Lower leg skin (tissue), 4 donors: ENCODE measurements around the gene SLC7A7. TPM values are rescaled to one million over a fixed set of nuclear protein-coding genes. Genes with fewer than 3 reads are reported as not detected.
A peak's percentile ranks its signal among the peaks of the same experiment; 100 is the strongest.

Source experiments
- DNase-seq, 2 donors: peaks; one replicate each; pipeline ENCODE4 v3.0.0-alpha.2; 2019; ENCODE audit warnings: low spot score in 2 of 2
- H3K4me3 ChIP-seq: fragments of 200-600 bp; sonication (generic); 2 replicates; pipeline ENCODE4 v1.5.1; 2017; ENCODE audit warnings: mild to moderate bottlenecking, low read depth; ENCODE audit not compliant: poor library complexity, severe bottlenecking
- CTCF ChIP-seq, 3 donors: fragments of 450-650 bp; IDR thresholded peaks; one replicate each; pipeline ENCODE4 v1.5.1; 2016; ENCODE audit warnings: antibody characterized with exemption in 3 of 3, mild to moderate bottlenecking in 3 of 3, moderate library complexity in 2 of 3
- POLR2A ChIP-seq, 2 donors: fragments of 450-650 bp; IDR thresholded peaks; one replicate each; pipeline ENCODE4 v1.6.1; 2016 to 2017; ENCODE audit warnings: antibody characterized with exemption in 2 of 2, mild to moderate bottlenecking in 1 of 2, moderate library complexity in 1 of 2
- WGBS, 2 donors: methylation state at CpG; one replicate each; pipeline ENCODE4 v1.1.5; 2018; 5-methylcytosine and 5-hydroxymethylcytosine counted together
- intact Hi-C: fragments of 100-400 bp; cut with DNase I; formaldehyde crosslinking; loops from one replicate; pipeline ENCODE4 v1.15.0; 2023; ENCODE audit warnings: low total_unique reads
- total RNA-seq, 4 donors: library from RNA; depleted of rRNA; stranded (reverse); fragments of >200 nt; gene quantifications; one replicate each; pipeline ENCODE4 v1.1.0, GENCODE V29; 2016

Gene SLC7A7
- total RNA-seq, 4 donors from 2014 or later = 1.1 to 12.8 (median 6.5) TPM

- WGBS, 2 donors = 86 to 87% methylated on average over 22 of the region's 22 CpGs
- no peak overlapping the region for H3K4me3 ChIP-seq
- DNase-seq = peak in 1 of 2 donors; percentile 80
- intact Hi-C loops = no loop called here
- no peak for TF ChIP-seq CTCF (IDR thresholded peaks at IDR 0.05)
- no peak for TF ChIP-seq POLR2A (IDR thresholded peaks at IDR 0.05)
These were observed 29.2 kb upstream of the SLC7A7 start for GRCh38 chr14:22844221-22845102.

- DNase-seq = peak in 1 of 2 donors; percentile 79
- 82 to 83% methylated on average over 21 of the region's 21 CpGs for WGBS, 2 donors
- no peak overlapping the region for H3K4me3 ChIP-seq
- intact Hi-C loops = no loop called here
- TF ChIP-seq CTCF (IDR thresholded peaks at IDR 0.05) = no peak
These were observed 28.1 kb upstream of the SLC7A7 start for GRCh38 chr14:22843123-22843925.

- TF ChIP-seq POLR2A (IDR thresholded peaks at IDR 0.05) (no peak), CTCF (IDR thresholded peaks at IDR 0.05) (no peak)
- H3K4me3 ChIP-seq = no peak overlapping the region
- 79 to 82% methylated on average over 28 of the region's 28 CpGs for WGBS, 2 donors
- intact Hi-C loops = no loop called here
- DNase-seq = peak in 1 of 2 donors; percentile 83
These were observed 27.2 kb upstream of the SLC7A7 start for GRCh38 chr14:22842211-22843122.

- DNase-seq = peak in 1 of 2 donors; percentile 58
- intact Hi-C loops = no loop called here
- TF ChIP-seq POLR2A (IDR thresholded peaks at IDR 0.05) = no peak
- 90 to 92% methylated on average over 8 of the region's 8 CpGs for WGBS, 2 donors
- H3K4me3 ChIP-seq = no peak overlapping the region
These were observed 26.5 kb upstream of the SLC7A7 start for GRCh38 chr14:22841769-22842168.

- intact Hi-C loops = no loop called here
- peak in 1 of 2 donors; percentile 80 for DNase-seq
- 88 to 94% methylated on average over 9 of the region's 9 CpGs for whole genome bisulfite sequencing, 2 donors
- H3K4me3 ChIP-seq = no peak overlapping the region
- no peak for TF ChIP-seq POLR2A (IDR thresholded peaks at IDR 0.05)
- no peak for TF ChIP-seq CTCF (IDR thresholded peaks at IDR 0.05)
These were observed 26.1 kb upstream of the SLC7A7 start for GRCh38 chr14:22841311-22841710.
